Activated naive CD8-positive, alpha-beta T cell (primary cell): Measurements from ENCODE around the gene CNOT1.
"Not testable (repeated sequence)": the region's sequence is repeated elsewhere in the genome, so short reads cannot be mapped to it uniquely, and the experiment has no call there.

Experiments used
- H3K27ac Mint-ChIP-seq: one replicate; pipeline ENCODE4 v1.8.0; 2021; ENCODE audit warnings: mixed read lengths
- H3K27me3 Mint-ChIP-seq: one replicate; pipeline ENCODE4 v1.8.0; 2021; ENCODE audit warnings: mixed read lengths
- H3K36me3 Mint-ChIP-seq: one replicate; pipeline ENCODE4 v1.8.0; 2021; ENCODE audit warnings: mixed read lengths
- H3K4me1 Mint-ChIP-seq: one replicate; pipeline ENCODE4 v1.8.0; 2021; ENCODE audit warnings: low read depth, mixed read lengths
- H3K4me3 Mint-ChIP-seq: one replicate; pipeline ENCODE4 v1.8.0; 2021; ENCODE audit warnings: mild to moderate bottlenecking, mixed read lengths
- H3K9me3 Mint-ChIP-seq: one replicate; pipeline ENCODE4 v1.8.0; 2021; ENCODE audit warnings: low read depth, mixed read lengths

The CNOT1 gene

DNA sequence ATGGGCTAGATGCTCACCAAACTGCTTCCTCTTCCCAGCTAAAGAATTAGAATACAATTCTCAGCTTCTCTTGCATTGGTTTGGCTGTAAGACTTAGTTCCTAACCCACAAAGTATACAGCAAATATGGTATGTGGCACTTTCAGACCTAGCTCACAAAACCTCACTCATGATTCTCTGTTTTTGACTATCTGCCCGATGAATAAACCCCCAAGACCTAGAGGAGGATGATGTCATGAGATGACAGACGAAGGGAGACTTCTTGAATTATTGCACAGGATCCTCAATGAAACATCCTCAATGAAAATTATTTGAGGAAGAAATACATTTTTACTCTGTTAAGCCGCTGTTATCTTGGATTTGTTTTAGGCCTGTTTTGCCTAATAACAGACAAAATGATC is 14.3 kb downstream of the CNOT1 start:
- peak overlapping the region; percentile 10 for H3K4me3 Mint-ChIP-seq
- peaks cover 2% of the 10 kb centered on the region for H3K36me3 Mint-ChIP-seq
- H3K9me3 Mint-ChIP-seq: no peaks in the 10 kb centered on the region
- H3K27me3 Mint-ChIP-seq: no peaks in the 10 kb centered on the region
- peak overlapping the region; percentile 28 for H3K27ac Mint-ChIP-seq
- peaks cover 29% of the 10 kb centered on the region for H3K4me1 Mint-ChIP-seq

DNA sequence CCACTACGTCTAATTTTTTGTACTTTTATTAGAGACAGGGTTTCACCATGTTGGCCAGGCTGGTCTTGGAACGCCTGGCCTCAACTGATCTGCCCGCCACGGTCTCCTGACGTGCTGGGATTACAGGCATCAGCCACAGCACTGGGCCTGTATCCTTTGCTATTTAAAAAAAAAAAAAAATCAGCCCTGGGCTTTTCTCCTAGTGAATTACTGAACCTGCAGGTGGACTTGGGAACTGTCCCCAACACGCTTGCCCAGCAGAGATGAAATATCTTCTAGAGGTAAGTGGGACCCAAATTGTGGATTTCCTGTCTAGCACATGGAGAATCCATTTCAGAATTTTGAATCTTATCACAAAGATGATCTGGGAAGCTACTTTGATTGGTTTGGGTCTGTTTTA is 14.8 kb downstream of the CNOT1 start:
- Mint-ChIP-seq H3K27me3 (no peaks in the 10 kb centered on the region), H3K4me1 (peaks cover 28% of the 10 kb centered on the region), H3K9me3 (no peaks in the 10 kb centered on the region), H3K4me3 (no peak overlapping the region), H3K36me3 (peaks cover 2% of the 10 kb centered on the region), H3K27ac (peak overlapping the region; percentile 28)

DNA sequence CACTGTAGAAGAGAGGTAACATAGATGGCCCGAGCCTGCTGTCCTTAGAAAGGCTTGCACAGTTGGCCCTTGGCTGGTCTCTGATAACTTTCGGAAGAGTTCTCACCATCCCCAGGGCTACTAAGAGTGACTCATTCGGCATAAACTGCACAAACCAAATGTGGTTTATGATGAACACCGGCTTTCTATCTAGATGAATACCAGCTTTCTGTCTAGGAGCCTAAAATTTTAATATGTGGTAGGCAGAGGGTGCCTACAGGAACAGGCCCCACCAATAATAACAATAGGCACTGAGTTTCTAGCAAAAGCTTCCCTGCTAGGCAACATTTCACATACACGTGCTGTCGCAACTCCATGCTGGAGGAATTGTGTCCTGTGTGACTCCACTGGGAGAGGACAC is 15.4 kb downstream of the CNOT1 start:
- H3K4me1 Mint-ChIP-seq: peaks cover 27% of the 10 kb centered on the region
- H3K27me3 Mint-ChIP-seq: no peaks in the 10 kb centered on the region
- H3K9me3 Mint-ChIP-seq: no peaks in the 10 kb centered on the region
- H3K4me3 Mint-ChIP-seq: no peak overlapping the region
- H3K36me3 Mint-ChIP-seq: peaks cover 2% of the 10 kb centered on the region
- H3K27ac Mint-ChIP-seq: no peak overlapping the region

DNA sequence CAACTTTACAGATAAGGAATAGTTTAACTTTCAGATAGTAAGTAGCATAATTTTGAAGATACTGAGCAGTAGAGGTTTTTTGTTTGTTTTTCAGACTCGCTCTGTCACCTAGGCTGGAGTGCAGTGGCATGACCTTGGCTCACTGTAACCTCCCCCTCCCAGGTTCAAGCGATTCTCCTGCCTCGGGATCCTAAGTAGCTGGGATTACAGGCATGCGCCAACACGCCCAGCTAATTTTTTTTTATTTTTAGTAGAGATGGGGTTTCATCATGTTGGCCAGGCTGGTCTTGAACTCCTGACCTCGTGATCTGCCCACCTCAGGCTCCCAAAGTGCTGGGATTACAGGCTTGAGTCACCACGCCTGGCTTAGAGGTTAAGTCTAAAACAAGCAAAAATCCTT is 16.7 kb downstream of the CNOT1 start:
- H3K4me3 Mint-ChIP-seq, H3K27me3 Mint-ChIP-seq, H3K9me3 Mint-ChIP-seq, H3K36me3 Mint-ChIP-seq, H3K27ac Mint-ChIP-seq: not testable (repeated sequence)
- H3K4me1 Mint-ChIP-seq: peaks cover 33% of the 10 kb centered on the region

DNA sequence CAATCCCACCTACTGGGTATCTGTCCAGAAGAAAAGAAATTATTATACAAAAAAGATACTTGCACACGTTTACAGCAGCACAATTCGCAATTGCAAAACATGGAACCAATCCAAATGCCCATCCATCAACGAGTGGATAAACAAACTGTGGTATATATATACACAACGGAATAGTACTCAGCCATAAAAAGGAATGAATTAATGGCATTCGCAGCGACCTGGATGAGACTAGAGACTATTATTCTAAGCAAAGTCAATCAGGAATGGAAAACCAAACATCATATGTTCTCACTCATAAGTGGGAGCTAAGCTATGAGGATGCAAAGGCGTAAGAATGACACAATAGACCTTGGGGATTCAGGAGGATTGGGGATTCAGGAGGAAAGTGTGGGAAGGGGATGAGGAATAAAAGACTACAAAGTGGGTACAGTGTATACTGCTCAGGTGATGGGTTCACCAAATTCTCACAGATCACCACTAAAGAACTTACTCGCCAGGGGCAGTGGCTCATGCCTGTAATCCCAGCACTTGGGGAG is 21.0 kb downstream of the CNOT1 start:
- Mint-ChIP-seq H3K27me3 (no peaks in the 10 kb centered on the region), H3K4me3 (no peak overlapping the region), H3K4me1 (peaks cover 40% of the 10 kb centered on the region), H3K36me3 (peaks cover 2% of the 10 kb centered on the region), H3K27ac (peak overlapping the region; percentile 37), H3K9me3 (no peaks in the 10 kb centered on the region)

DNA sequence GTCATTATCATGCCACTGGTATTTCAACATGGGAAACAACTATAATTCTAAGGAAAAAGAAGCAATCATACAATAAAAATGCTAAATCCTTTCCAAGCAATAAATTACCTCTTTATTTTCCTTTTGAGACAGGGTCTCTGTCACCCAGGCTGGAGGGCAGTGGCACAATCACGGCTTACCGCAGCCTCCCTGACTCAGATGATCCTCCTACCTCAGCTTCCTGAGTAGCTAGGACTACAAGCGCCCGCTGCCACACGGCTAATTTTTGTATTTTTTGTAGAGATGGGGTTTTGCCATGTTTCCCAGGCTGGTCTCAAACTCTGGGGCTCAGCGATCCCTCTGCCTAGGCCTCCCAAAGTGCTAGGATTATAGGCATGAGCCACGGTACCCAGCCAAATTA is 24.1 kb downstream of the CNOT1 start:
- H3K9me3 Mint-ChIP-seq: no peaks in the 10 kb centered on the region
- H3K4me1 Mint-ChIP-seq: peaks cover 43% of the 10 kb centered on the region
- no peaks in the 10 kb centered on the region for H3K27me3 Mint-ChIP-seq
- no peak overlapping the region for H3K4me3 Mint-ChIP-seq
- no peaks in the 10 kb centered on the region for H3K36me3 Mint-ChIP-seq
- peak overlapping the region; percentile 34 for H3K27ac Mint-ChIP-seq

DNA sequence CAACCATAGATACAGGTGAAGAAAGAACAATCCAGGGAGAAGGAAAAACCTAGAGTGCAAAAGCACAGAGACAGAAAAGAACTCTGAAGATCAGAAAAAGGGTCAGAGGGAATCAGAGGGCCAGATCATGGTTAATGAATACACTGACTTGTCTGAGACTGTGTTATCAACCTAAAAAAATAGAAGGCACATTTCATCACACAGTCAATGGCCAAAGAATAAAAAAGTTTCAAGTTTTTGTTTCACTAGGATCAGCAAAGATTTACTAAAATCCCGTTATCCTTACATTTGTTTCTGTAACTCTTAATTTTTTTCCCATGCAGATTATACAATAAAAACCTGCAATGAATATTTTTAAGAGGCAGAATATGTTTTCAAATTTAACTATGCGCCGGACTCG is 38.5 kb downstream of the CNOT1 start:
- Mint-ChIP-seq H3K4me1 (peaks cover 29% of the 10 kb centered on the region), H3K4me3 (no peak overlapping the region), H3K27me3 (no peaks in the 10 kb centered on the region), H3K36me3 (no peaks in the 10 kb centered on the region), H3K9me3 (no peaks in the 10 kb centered on the region), H3K27ac (no peak overlapping the region)

DNA sequence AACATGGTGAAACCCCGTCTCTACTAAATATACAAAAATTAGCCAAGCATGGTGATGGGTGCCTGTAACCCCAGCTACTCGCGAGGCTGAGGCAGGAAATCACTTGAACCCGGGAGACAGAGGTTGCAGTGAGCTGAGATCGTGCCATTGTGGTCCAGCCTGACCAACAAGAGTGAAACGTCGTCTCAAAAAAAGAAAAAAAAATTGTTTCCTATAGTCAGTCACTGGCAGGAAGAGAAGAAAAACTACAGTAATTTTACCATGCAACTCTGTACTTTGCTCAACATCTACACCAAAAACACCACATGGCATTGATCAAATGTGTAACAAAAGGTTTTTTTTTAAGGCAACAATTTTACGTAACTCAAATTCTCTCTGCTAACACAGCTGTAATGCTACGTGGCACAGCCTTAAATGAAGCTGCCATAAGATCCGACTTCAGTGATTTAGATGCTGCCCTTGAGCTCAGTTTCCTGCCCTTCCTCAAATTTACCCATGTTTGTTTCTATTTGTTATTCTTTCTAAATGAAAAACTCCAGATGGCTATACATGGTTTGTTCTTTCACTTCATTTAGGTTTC is 40.2 kb downstream of the CNOT1 start:
- H3K4me3 Mint-ChIP-seq: no peak overlapping the region
- H3K27ac Mint-ChIP-seq: no peak overlapping the region
- no peaks in the 10 kb centered on the region for H3K9me3 Mint-ChIP-seq
- no peaks in the 10 kb centered on the region for H3K27me3 Mint-ChIP-seq
- peaks cover 3% of the 10 kb centered on the region for H3K36me3 Mint-ChIP-seq
- peaks cover 33% of the 10 kb centered on the region for H3K4me1 Mint-ChIP-seq

DNA sequence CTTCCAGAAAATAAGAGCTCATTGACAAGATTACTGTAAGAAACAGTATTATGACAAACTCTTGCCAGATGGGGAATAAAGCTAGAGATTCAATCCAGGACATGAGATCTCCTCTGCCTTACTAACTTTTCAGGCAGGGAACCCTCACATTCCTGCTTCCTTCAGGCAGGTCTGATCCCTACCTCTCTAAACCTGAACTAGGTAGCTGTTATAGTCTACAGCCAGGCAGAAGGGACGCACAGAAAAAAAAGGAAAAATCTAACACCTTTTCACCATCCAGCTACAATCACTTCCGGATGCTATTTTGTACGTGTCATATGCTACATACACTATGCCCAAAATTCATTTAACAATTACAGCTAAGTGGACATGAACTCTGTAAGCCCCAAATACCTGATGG is 41.2 kb downstream of the CNOT1 start:
- H3K36me3 Mint-ChIP-seq: peaks cover 3% of the 10 kb centered on the region

DNA sequence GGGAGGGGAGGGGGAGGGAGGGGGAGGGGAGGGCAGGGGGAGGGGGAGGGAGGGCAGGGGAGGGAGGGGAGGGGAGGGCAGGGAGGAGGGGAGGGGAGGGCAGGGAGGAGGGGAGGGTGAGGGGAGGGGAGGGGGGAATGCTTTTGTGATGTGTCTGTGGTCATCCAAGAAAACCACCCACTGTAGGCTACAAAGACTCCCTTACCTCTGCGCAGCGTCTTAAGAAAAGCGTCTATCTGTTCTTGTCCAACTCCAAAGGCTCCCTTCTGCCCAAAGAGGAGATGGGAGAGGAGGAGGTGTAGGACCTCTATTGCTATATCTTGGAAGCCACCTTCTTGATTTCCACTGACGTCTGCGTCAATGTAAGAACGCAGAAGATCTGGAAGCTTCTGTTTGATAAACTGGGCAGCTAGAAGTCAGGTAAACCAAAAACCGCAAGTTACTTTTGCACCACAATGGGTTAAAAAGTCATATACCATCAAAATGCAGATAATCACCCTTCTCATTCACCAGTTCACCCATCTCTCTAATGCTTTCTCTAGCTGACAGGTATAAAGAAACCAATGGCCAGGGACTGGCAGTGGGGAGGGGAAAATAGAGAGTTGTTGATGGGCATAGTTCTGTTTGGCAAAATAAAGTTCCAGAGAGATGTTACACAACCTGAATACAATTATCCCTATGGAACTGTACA is 43.1 kb downstream of the CNOT1 start:
- Mint-ChIP-seq H3K9me3 (no peaks in the 10 kb centered on the region), H3K27me3 (no peaks in the 10 kb centered on the region), H3K27ac (no peak overlapping the region), H3K4me3 (no peak overlapping the region), H3K36me3 (peaks cover 5% of the 10 kb centered on the region), H3K4me1 (peaks cover 28% of the 10 kb centered on the region)

More for the DNA sequence above, 41.2 kb downstream of the CNOT1 start:
- no peaks in the 10 kb centered on the region for H3K9me3 Mint-ChIP-seq
- H3K27ac Mint-ChIP-seq: no peak overlapping the region
- peaks cover 31% of the 10 kb centered on the region for H3K4me1 Mint-ChIP-seq
- H3K4me3 Mint-ChIP-seq: no peak overlapping the region
- H3K27me3 Mint-ChIP-seq: no peaks in the 10 kb centered on the region

DNA sequence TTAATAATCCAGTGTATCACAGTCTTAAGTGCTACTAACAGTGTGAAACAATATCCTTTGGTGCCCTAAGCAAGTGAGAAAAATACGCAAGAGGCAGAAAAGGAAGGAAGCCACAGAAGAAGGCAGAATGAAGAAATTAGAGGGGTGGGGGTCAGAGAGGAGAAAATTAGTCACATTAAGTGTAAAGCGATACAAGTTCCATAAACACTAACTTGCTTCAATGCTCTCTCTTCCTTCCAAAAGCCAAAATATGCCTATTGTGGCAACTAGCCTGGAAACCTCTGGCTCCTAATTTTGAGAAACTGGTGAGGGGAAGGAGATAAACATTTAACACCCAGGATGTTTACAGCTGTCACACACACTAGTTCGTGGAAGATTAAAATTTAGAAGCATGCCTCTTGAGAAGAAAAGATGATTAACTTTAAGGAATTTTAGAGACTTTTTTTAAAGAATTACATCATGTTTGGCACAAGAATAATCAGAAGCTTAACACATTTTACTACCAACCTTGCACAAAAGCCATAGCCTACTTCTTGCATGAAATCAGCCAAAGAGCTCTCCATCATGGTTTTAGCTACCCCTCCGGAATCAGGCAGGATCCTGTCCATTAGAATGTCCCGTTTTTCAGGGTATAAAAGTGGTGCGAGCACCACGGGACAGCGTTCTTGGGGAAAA is 44.7 kb downstream of the CNOT1 start:
- Mint-ChIP-seq H3K4me1 (peaks cover 20% of the 10 kb centered on the region), H3K27ac (peak overlapping the region; percentile 50), H3K4me3 (no peak overlapping the region), H3K27me3 (no peaks in the 10 kb centered on the region), H3K36me3 (peaks cover 7% of the 10 kb centered on the region), H3K9me3 (no peaks in the 10 kb centered on the region)

DNA sequence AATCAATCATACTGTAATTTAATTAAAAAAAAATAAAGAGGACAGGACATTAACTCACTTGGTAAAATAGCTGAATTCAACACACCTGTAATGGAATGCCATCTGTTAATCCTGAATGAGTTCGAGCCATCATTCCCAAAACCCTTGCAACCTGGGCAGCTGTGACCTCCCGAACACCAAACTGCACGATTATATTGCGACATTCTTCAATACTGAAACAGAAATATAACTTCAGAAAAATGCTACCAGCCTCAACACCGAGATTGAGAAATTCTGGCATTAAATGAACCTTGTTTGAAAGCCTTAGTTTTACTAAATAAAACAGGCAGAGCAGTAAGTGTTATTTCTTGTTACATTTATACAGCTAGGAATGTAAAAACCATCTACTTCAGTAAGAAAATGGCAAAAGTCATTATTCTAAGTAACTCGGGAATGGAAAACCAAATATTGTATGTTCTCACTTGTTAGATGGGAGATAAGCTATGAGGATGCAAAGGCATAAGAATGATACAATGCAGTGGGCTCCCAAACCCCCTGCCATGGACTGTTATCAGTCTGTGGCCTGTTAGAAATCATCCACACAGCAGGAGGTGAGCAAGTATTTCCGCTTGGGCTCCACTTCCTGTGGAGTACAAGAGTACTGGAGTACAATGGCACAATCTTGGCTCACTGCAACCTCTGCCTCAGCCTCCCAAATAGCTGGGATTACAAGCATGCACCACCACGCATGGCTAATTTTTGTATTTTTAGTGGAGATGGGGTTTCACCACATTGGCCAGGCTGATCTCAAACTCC is 46.5 kb downstream of the CNOT1 start:
- H3K4me1 Mint-ChIP-seq: peaks cover 13% of the 10 kb centered on the region
- H3K36me3 Mint-ChIP-seq: peaks cover 7% of the 10 kb centered on the region
- peak overlapping the region; percentile 77 for H3K27ac Mint-ChIP-seq
- no peak overlapping the region for H3K4me3 Mint-ChIP-seq
- H3K27me3 Mint-ChIP-seq: no peaks in the 10 kb centered on the region
- no peaks in the 10 kb centered on the region for H3K9me3 Mint-ChIP-seq

DNA sequence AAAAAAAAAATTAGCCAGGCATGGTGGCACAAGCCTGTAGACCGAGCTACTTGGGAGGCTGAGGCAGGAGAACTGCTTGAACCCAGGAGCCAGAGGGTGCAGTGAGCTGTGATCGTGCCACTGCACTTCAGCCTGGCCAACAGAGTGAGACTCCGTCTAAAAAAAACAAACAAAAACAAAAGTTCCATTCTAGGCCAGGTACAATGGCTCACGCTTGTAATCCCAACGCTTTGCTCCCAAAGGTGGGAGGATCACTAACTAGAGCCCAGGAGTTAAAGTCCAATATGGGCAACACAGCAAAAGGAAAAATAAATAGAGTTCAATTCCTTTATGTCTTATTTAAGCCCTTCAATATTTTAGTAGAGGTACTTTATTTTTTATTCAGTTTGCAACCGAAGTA is 47.5 kb downstream of the CNOT1 start:
- Mint-ChIP-seq H3K36me3 (peaks cover 7% of the 10 kb centered on the region), H3K27ac (no peak overlapping the region), H3K4me3 (no peak overlapping the region), H3K9me3 (no peaks in the 10 kb centered on the region), H3K27me3 (no peaks in the 10 kb centered on the region), H3K4me1 (peaks cover 13% of the 10 kb centered on the region)

DNA sequence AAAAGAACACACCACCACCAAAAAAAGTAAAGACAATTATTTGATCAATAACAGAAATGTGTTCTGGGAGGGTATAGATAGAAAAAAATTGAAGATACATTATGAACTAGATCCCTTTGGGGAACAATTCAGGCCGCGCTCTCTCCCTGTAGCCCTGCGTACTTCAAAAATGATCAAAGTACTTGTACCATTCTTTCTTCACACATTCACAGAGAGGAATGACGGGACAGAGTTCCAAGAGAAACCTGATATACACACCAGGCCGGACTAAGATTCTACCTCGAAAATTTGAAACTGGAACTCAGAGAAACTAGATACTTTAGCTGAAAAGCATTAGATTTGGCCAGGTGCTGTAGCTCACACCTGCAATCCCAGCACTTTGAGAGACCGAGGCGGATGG is 50.0 kb downstream of the CNOT1 start:
- Mint-ChIP-seq H3K4me3 (no peak overlapping the region), H3K9me3 (no peaks in the 10 kb centered on the region), H3K4me1 (peaks cover 3% of the 10 kb centered on the region), H3K36me3 (peaks cover 8% of the 10 kb centered on the region), H3K27ac (no peak overlapping the region), H3K27me3 (no peaks in the 10 kb centered on the region)

DNA sequence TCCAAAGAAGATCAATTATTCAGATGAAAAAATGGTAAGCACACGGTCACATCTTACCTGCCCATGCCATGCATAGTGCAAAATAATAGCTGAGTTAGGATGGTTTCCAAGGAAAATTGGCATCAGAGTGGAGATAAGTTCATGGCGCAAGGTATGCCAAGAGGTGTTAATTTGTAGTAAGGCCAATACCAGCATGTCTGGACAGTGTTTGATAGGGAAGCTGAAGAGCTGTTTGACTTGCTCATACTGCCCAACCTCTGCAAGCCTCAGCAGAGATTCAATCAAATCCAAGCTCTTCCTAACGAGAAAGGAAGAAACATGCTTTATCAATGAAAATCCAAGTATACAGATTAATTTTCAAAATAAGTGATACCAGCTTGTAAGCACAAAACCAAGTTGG is 51.0 kb downstream of the CNOT1 start:
- Mint-ChIP-seq H3K27me3 (no peaks in the 10 kb centered on the region), H3K4me3 (no peak overlapping the region), H3K9me3 (no peaks in the 10 kb centered on the region), H3K36me3 (peaks cover 8% of the 10 kb centered on the region), H3K4me1 (peaks cover 3% of the 10 kb centered on the region), H3K27ac (no peak overlapping the region)
